PC-3 (cell line): Measurements from ENCODE around the gene LINC01488. TPM values are rescaled to one million over a fixed set of nuclear protein-coding genes. Genes with fewer than 3 reads are reported as not detected.

Experiments
- ATAC-seq: fragments of 200-7000 bp; cut with Tn5 transposase; 2 replicates; pipeline ENCODE4 v1.9.1; 2020; ENCODE audit warnings: mild to moderate bottlenecking, moderate library complexity
- BruUV-seq: library from RNA; stranded (reverse); fragments of 400-500 nt; replicated peaks from 2 replicates; lab custom pipeline; 2021; lab: Mats Ljungman, UMichigan
- CTCF ChIA-PET: fragments of 300-600 bp; sonication (Branson Sonifier 250); formaldehyde crosslinking; loops from one replicate; lab custom pipeline; 2022; ENCODE audit warnings: antibody characterized with exemption; lab: Charles Lee
- POLR2A ChIA-PET: fragments of 300-600 bp; sonication (Branson Sonifier 250); formaldehyde crosslinking; loops from one replicate; lab custom pipeline; 2022; ENCODE audit warnings: antibody characterized with exemption; ENCODE audit not compliant: unreplicated experiment; lab: Charles Lee
- DNase-seq: peaks from one replicate; pipeline ENCODE4 v3.0.0-alpha.2; 2015
- H2AFZ ChIP-seq: fragments of 300-600 bp; sonication (generic); 2 replicates; pipeline ENCODE4 v1.6.0; 2016; ENCODE audit warnings: antibody characterized with exemption, low read length
- H3F3A ChIP-seq: fragments of 300-600 bp; sonication (generic); one replicate; pipeline ENCODE4 v1.6.0; 2017; ENCODE audit warnings: antibody characterized with exemption, low read length, control low read depth, mild to moderate bottlenecking; ENCODE audit not compliant: unreplicated experiment
- H3K27ac ChIP-seq: fragments of 300-600 bp; sonication (generic); 2 replicates; pipeline ENCODE4 v1.5.1; 2016; ENCODE audit warnings: mild to moderate bottlenecking, low read length
- H3K27me3 ChIP-seq: fragments of 300-600 bp; sonication (generic); 2 replicates; pipeline ENCODE4 v1.6.1; 2016; ENCODE audit warnings: low read length, mixed read lengths
- H3K36me3 ChIP-seq: fragments of 300-600 bp; sonication (generic); 2 replicates; pipeline ENCODE4 v1.6.1; 2016; ENCODE audit warnings: low read depth, mixed run types, low read length, mixed read lengths
- H3K4me1 ChIP-seq: fragments of 300-600 bp; sonication (generic); 2 replicates; pipeline ENCODE4 v1.5.1; 2016; ENCODE audit warnings: low read length; ENCODE audit not compliant: insufficient read depth
- H3K4me2 ChIP-seq: fragments of 300-600 bp; sonication (generic); 2 replicates; pipeline ENCODE4 v1.6.0; 2016; ENCODE audit warnings: low read length
- H3K4me3 ChIP-seq: fragments of 300-600 bp; sonication (generic); 2 replicates; pipeline ENCODE4 v1.5.1; 2016; ENCODE audit warnings: mild to moderate bottlenecking, low read length, mixed read lengths
- H3K79me2 ChIP-seq: fragments of 300-600 bp; sonication (generic); 2 replicates; pipeline ENCODE4 v1.6.1; 2017; ENCODE audit warnings: low read length, mixed read lengths
- H3K9ac ChIP-seq: fragments of 300-600 bp; sonication (generic); 2 replicates; pipeline ENCODE4 v1.6.0; 2016; ENCODE audit warnings: mild to moderate bottlenecking, low read length
- H3K9me2 ChIP-seq: fragments of 300-600 bp; sonication (generic); replicated peaks from 2 replicates; pipeline ENCODE4 v1.6.1; 2016; ENCODE audit warnings: mixed run types, low read length, mixed read lengths
- H3K9me3 ChIP-seq: fragments of 300-600 bp; sonication (generic); 2 replicates; pipeline ENCODE4 v1.6.1; 2016; ENCODE audit warnings: low read length, mixed read lengths
- H4K20me1 ChIP-seq: fragments of 300-600 bp; sonication (generic); 2 replicates; pipeline ENCODE4 v1.6.1; 2016; ENCODE audit warnings: low read length, mixed read lengths
- EZH2 ChIP-seq: fragments of 300-600 bp; sonication (generic); IDR thresholded peaks from one replicate; pipeline ENCODE4 v1.6.1; 2017; ENCODE audit warnings: antibody characterized with exemption, mild to moderate bottlenecking, low read length; ENCODE audit not compliant: unreplicated experiment
- EZH2phosphoT487 ChIP-seq: fragments of 300-600 bp; sonication (generic); IDR thresholded peaks from 2 replicates; pipeline ENCODE4 v1.6.1; 2018; ENCODE audit warnings: mild to moderate bottlenecking, antibody characterized with exemption, low read length, borderline replicate concordance
- intact Hi-C: fragments of 100-400 bp; cut with micrococcal nuclease; formaldehyde crosslinking; loops from 2 replicates; pipeline ENCODE4 v1.9.0; 2023
- total RNA-seq: library from RNA; depleted of rRNA; stranded (reverse); fragments of >200 nt; gene quantifications from 2 replicates; pipeline ENCODE4 v1.2.3, GENCODE V29; 2014
- TF ChIP-seq, protein P1 (sequence below): fragments of 300-600 bp; sonication (generic); conservative IDR thresholded peaks from 2 replicates; pipeline ENCODE4 v1.5.1; 2017; ENCODE audit warnings: antibody characterized with exemption, low read depth, mild to moderate bottlenecking, low read length

The LINC01488 gene
- total RNA-seq, 1 experiment from 2014 or later: not detected

DNA sequence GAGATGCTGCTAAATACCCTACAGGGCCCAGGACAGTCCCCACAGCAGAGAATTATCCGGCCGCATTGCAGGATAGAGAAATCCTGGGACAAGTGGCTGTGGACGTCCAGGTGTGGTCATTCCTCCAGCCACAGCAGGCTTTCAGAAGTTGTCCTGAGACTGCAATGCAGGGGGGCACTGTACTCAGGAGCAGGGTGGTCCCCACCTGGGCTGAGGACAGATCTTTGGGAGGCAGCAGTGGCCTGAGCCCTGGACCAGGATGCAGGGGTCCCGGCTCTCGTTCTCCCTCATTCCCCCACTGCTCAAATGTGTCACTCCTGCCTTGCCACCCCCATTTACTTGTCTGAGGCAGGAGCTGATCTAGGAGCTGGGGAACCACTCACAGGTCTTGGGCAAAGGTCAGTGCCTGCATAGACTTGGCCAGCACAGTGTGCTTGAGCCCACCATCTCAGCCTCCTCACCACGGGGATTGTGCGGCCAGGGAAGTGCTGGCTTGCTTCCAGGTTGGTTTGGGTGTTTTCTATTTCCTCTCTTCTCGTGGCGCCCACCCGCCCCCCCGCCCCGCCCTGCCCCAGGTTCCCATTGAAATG, 15.3 kb downstream of the LINC01488 start:
- no peaks in the 10 kb centered on the region for H3K79me2 ChIP-seq
- no peaks in the 10 kb centered on the region for H3K9me3 ChIP-seq
- H3K36me3 ChIP-seq: no peaks in the 10 kb centered on the region
- DNase-seq (no peak), ATAC-seq (peak; percentile 5)
- no peaks in the 10 kb centered on the region for H3F3A ChIP-seq
- H3K27ac ChIP-seq: no peak overlapping the region
- no peaks in the 10 kb centered on the region for H3K9me2 ChIP-seq
- H3K9ac ChIP-seq: no peak overlapping the region
- POLR2A ChIA-PET: no interaction called here
- H3K27me3 ChIP-seq: no peaks in the 10 kb centered on the region
- no TSS peak for BruUV-seq
- H3K4me3 ChIP-seq: no peak overlapping the region
- no peak for TF ChIP-seq EZH2
- TF ChIP-seq, protein P1, sequence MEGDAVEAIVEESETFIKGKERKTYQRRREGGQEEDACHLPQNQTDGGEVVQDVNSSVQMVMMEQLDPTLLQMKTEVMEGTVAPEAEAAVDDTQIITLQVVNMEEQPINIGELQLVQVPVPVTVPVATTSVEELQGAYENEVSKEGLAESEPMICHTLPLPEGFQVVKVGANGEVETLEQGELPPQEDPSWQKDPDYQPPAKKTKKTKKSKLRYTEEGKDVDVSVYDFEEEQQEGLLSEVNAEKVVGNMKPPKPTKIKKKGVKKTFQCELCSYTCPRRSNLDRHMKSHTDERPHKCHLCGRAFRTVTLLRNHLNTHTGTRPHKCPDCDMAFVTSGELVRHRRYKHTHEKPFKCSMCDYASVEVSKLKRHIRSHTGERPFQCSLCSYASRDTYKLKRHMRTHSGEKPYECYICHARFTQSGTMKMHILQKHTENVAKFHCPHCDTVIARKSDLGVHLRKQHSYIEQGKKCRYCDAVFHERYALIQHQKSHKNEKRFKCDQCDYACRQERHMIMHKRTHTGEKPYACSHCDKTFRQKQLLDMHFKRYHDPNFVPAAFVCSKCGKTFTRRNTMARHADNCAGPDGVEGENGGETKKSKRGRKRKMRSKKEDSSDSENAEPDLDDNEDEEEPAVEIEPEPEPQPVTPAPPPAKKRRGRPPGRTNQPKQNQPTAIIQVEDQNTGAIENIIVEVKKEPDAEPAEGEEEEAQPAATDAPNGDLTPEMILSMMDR: no peak
- no peak for TF ChIP-seq EZH2phosphoT487
- no peak overlapping the region for H2AFZ ChIP-seq
- CTCF ChIA-PET: no interaction called here
- intact Hi-C loops: no loop called here
- no peaks in the 10 kb centered on the region for H4K20me1 ChIP-seq
- peaks cover 14% of the 10 kb centered on the region for H3K4me1 ChIP-seq
- peak overlapping the region; percentile 67 for H3K4me2 ChIP-seq

DNA sequence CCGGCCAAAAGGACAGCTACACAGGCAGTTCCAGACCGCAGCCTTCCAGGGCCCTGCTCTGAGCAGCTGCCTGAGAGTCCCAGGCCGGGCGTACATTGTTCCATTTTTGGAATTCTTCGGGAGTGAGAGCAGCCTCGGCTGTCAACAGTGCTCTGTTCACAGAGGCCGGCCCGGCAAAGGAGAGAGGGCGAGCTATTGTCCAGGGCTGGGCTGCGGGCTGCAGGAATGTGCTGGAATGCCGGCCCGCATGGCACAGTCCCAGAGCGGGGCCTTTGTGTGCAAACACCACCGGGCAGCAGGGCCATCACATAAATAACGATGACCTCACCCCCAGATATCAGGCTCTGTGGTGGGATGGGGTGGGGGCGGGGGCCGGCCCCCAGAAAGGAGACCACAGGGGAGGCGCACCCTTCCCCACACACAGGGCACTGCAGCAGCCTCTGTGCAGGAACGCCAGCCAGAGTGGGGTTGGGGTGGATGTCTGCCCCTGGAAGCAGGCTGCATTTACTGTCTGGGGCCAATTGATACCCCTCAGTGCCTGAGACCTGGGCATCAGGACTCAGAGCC, 15.8 kb downstream of the LINC01488 start:
- CTCF ChIA-PET: no interaction called here
- TF ChIP-seq, protein P1: no peak
- no peak for TF ChIP-seq EZH2phosphoT487
- no peak for TF ChIP-seq EZH2
- peak; percentile 90 for DNase-seq

DNA sequence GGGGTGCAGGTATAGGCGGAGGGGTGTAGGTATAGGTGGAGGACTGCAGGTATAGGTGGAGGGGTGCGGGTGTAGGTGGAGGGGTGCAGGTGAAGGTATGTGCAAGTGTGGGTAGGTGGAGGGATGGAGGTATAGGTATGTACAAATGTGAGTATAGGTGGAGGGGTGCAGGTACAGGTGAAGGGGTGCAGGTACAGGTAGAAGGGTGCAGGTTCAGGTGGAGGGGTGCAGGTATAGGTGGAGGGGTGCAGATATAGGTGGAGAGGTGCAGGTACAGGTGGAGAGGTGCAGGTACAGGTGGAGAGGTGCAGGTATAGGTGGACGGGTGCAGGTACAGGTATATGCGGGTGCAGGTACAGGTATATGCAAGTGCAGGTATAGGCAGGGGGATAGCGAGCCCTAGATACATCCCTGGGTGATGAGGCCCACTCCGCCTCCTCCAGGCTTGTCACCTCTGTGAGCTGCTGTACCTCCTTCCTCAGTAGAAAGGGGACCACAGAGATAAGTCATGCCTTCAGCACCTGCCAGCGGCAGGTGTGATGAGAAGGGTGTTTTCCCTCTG, 17.2 kb downstream of the LINC01488 start:
- Histone ChIP-seq H3F3A (no peaks in the 10 kb centered on the region), H3K27ac (no peak overlapping the region), H3K27me3 (no peaks in the 10 kb centered on the region), H2AFZ (no peak overlapping the region), H3K9me2 (no peaks in the 10 kb centered on the region), H3K9me3 (no peaks in the 10 kb centered on the region), H3K36me3 (no peaks in the 10 kb centered on the region), H3K79me2 (no peaks in the 10 kb centered on the region), H3K4me2 (no peak overlapping the region), H3K4me1 (peaks cover 14% of the 10 kb centered on the region), H4K20me1 (no peaks in the 10 kb centered on the region), H3K9ac (no peak overlapping the region), H3K4me3 (no peak overlapping the region)
- CTCF ChIA-PET: no interaction called here
- intact Hi-C loops: no loop called here
- ATAC-seq: no peak
- POLR2A ChIA-PET: no interaction called here
- BruUV-seq: no TSS peak
- DNase-seq: no peak
- TF ChIP-seq, protein P1: no peak
- TF ChIP-seq EZH2phosphoT487: no peak
- no peak for TF ChIP-seq EZH2

More for the DNA sequence above, 15.8 kb downstream of the LINC01488 start:
- no peak overlapping the region for H3K4me3 ChIP-seq
- H3K9me3 ChIP-seq: no peaks in the 10 kb centered on the region
- H3K9me2 ChIP-seq: no peaks in the 10 kb centered on the region
- H2AFZ ChIP-seq: peak overlapping the region; percentile 33
- peak overlapping the region; percentile 67 for H3K4me2 ChIP-seq
- H3K36me3 ChIP-seq: no peaks in the 10 kb centered on the region
- BruUV-seq: no TSS peak
- H3K27ac ChIP-seq: no peak overlapping the region
- no peak overlapping the region for H3K9ac ChIP-seq
- intact Hi-C loops: no loop called here
- H3K79me2 ChIP-seq: no peaks in the 10 kb centered on the region
- no peaks in the 10 kb centered on the region for H3K27me3 ChIP-seq
- POLR2A ChIA-PET: no interaction called here
- ATAC-seq: peak; percentile 98
- no peaks in the 10 kb centered on the region for H4K20me1 ChIP-seq
- H3K4me1 ChIP-seq: peaks cover 14% of the 10 kb centered on the region
- no peaks in the 10 kb centered on the region for H3F3A ChIP-seq
